MCF 10A (cell line): ENCODE data around the gene SRA1. TPM values are rescaled to one million over a fixed set of nuclear protein-coding genes. Genes with fewer than 3 reads are reported as not detected.

Experiments used
- BruUV-seq: library from RNA; stranded (reverse); fragments of 400-500 nt; replicated peaks from 2 replicates; lab custom pipeline; 2021; lab: Mats Ljungman, UMichigan
- CTCF ChIA-PET: fragments of 300-600 bp; sonication (Branson Sonifier 250); formaldehyde crosslinking; extraction: SDS; loops from one replicate; lab custom pipeline; 2021; ENCODE audit warnings: antibody characterized with exemption, inconsistent platforms; lab: Yijun Ruan, JAX
- POLR2A ChIA-PET: fragments of 300-600, 350-650 bp; sonication (Branson Sonifier 250); formaldehyde crosslinking; extraction: SDS; loops from one replicate; lab custom pipeline; 2020; ENCODE audit warnings: antibody characterized with exemption, inconsistent platforms; lab: Yijun Ruan, JAX
- DNase-seq: peaks from one replicate; pipeline ENCODE4 v3.0.0-alpha.2; 2018; ENCODE audit not compliant: unreplicated experiment
- H3K27ac Mint-ChIP-seq: one replicate; pipeline ENCODE4 v1.8.0; 2022; ENCODE audit warnings: mild to moderate bottlenecking, low read depth, mixed read lengths; ENCODE audit not compliant: unreplicated experiment
- H3K27me3 Mint-ChIP-seq: one replicate; pipeline ENCODE4 v1.8.0; 2022; ENCODE audit warnings: mixed read lengths; ENCODE audit not compliant: insufficient read depth, unreplicated experiment
- H3K36me3 Mint-ChIP-seq: one replicate; pipeline ENCODE4 v1.8.0; 2022; ENCODE audit warnings: mild to moderate bottlenecking, moderate library complexity, mixed read lengths; ENCODE audit not compliant: insufficient read depth, unreplicated experiment
- H3K4me1 Mint-ChIP-seq: one replicate; pipeline ENCODE4 v1.8.0; 2022; ENCODE audit warnings: mixed read lengths; ENCODE audit not compliant: insufficient read depth, unreplicated experiment
- H3K4me3 Mint-ChIP-seq: one replicate; pipeline ENCODE4 v1.8.0; 2022; ENCODE audit warnings: mild to moderate bottlenecking, moderate library complexity, mixed read lengths; ENCODE audit not compliant: unreplicated experiment
- H3K9me3 Mint-ChIP-seq: one replicate; pipeline ENCODE4 v1.8.0; 2022; ENCODE audit warnings: mixed read lengths; ENCODE audit not compliant: unreplicated experiment
- CTCF ChIP-seq: fragments of 200-600 bp; IDR thresholded peaks from one replicate; pipeline ENCODE4 v1.8.0; 2022; ENCODE audit warnings: antibody characterized with exemption, mild to moderate bottlenecking; ENCODE audit not compliant: unreplicated experiment
- intact Hi-C: fragments of 100-400 bp; cut with micrococcal nuclease; formaldehyde crosslinking; loops from 2 replicates; pipeline ENCODE4 v1.14.1; 2022
- total RNA-seq: library from RNA; stranded (reverse); gene quantifications from 2 replicates; pipeline ENCODE4 v1.2.3, GENCODE V29; 2022

SRA1 gene
- total RNA-seq, 1 experiment from 2014 or later = 107 TPM

- ChIA-PET POLR2A (interaction anchor here (0.6 to 10.4 kb wide), 4 partner anchors 13 to 148 kb away, joined by 3 to 169 read pairs (median 4); partner anchors contain the start of genes IK and NDUFA2), CTCF (interaction anchor here (0.6 to 2.3 kb wide), 4 partner anchors 23 to 68 kb away, joined by 3 to 6 read pairs (median 4); partner anchors contain the start of genes EIF4EBP3 and TMCO6)
- no peak overlapping the region for H3K4me3 Mint-ChIP-seq
- no peak overlapping the region for H3K27ac Mint-ChIP-seq
- H3K4me1 Mint-ChIP-seq = peaks cover 8% of the 10 kb centered on the region
- H3K9me3 Mint-ChIP-seq = no peaks in the 10 kb centered on the region
- intact Hi-C loops = no loop called here
- H3K27me3 Mint-ChIP-seq = no peaks in the 10 kb centered on the region
- peaks cover 24% of the 10 kb centered on the region for H3K36me3 Mint-ChIP-seq
- no TSS peak for BruUV-seq
- no peak for TF ChIP-seq CTCF
- no peak for DNase-seq
Measured at GRCh38 chr5:140571105-140571504, 13.8 kb upstream of the SRA1 start.

GRCh38 chr5:140570488-140570887 lies 13.2 kb upstream of the SRA1 start:
- intact Hi-C loops = no loop called here
- no peaks in the 10 kb centered on the region for H3K9me3 Mint-ChIP-seq
- POLR2A ChIA-PET = interaction anchor here (0.6 to 10.4 kb wide), 4 partner anchors 60 to 150 kb away, joined by 4 to 169 read pairs (median 4); partner anchors contain the start of genes IK and NDUFA2
- CTCF ChIA-PET = interaction anchor here (0.6 to 2.3 kb wide), 5 partner anchors 10 to 68 kb away, joined by 3 to 6 read pairs (median 3); partner anchors contain the start of genes EIF4EBP3, SRA1 and TMCO6
- no peak for TF ChIP-seq CTCF
- no peaks in the 10 kb centered on the region for H3K27me3 Mint-ChIP-seq
- no peak overlapping the region for H3K27ac Mint-ChIP-seq
- H3K4me1 Mint-ChIP-seq = peaks cover 14% of the 10 kb centered on the region
- BruUV-seq = no TSS peak
- peaks cover 24% of the 10 kb centered on the region for H3K36me3 Mint-ChIP-seq
- no peak for DNase-seq
- H3K4me3 Mint-ChIP-seq = no peak overlapping the region

GRCh38 chr5:140570058-140570457 lies 12.8 kb upstream of the SRA1 start:
- Mint-ChIP-seq H3K4me3 (no peak overlapping the region), H3K27me3 (no peaks in the 10 kb centered on the region), H3K9me3 (no peaks in the 10 kb centered on the region), H3K36me3 (peaks cover 24% of the 10 kb centered on the region), H3K27ac (no peak overlapping the region), H3K4me1 (peaks cover 15% of the 10 kb centered on the region)
- no peak for DNase-seq
- TF ChIP-seq CTCF = no peak
- ChIA-PET CTCF (interaction anchor here (0.7 to 2.3 kb wide), 8 partner anchors 8 to 198 kb away, joined by 3 to 6 read pairs (median 3); partner anchors contain the start of genes CD14, EIF4EBP3, IK and NDUFA2), POLR2A (interaction anchor here (0.6 to 10.4 kb wide), 6 partner anchors 13 to 150 kb away, joined by 3 to 169 read pairs (median 4); partner anchors contain the start of genes IK, NDUFA2 and SRA1)
- intact Hi-C loops = no loop called here
- no TSS peak for BruUV-seq

- TF ChIP-seq CTCF = no peak
- H3K9me3 Mint-ChIP-seq = no peaks in the 10 kb centered on the region
- CTCF ChIA-PET = interaction anchor here (0.7 to 1.2 kb wide), 6 partner anchors 9 to 203 kb away, joined by 3 to 5 read pairs (median 4); partner anchors contain the start of genes CD14, IK and NDUFA2
- peaks cover 15% of the 10 kb centered on the region for H3K4me1 Mint-ChIP-seq
- POLR2A ChIA-PET = interaction anchor here (0.6 to 10.4 kb wide), 5 partner anchors 12 to 211 kb away, joined by 3 to 169 read pairs (median 5); partner anchors contain the start of genes IK, NDUFA2 and SRA1
- intact Hi-C loops = no loop called here
- no TSS peak for BruUV-seq
- no peak overlapping the region for H3K4me3 Mint-ChIP-seq
- H3K27ac Mint-ChIP-seq = no peak overlapping the region
- no peak for DNase-seq
- peaks cover 24% of the 10 kb centered on the region for H3K36me3 Mint-ChIP-seq
- H3K27me3 Mint-ChIP-seq = no peaks in the 10 kb centered on the region
Measured at GRCh38 chr5:140569197-140569596, 11.9 kb upstream of the SRA1 start.
